ENCODE data around the gene DENND4B. TPM values are rescaled to one million over a fixed set of nuclear protein-coding genes. Genes with fewer than 3 reads are reported as not detected.

DENND4B gene
- 8.5 and 9.0 TPM in 2 replicates for total RNA-seq

GRCh38 chr1:153946622-153947241, at the start of gene DENND4B:
DENND4B (minus strand) TSS chr1:153946718; CDS start chr1:153944374, 2,344 bp downstream.

GRCh38 chr1:153990468-153991150, 44.1 kb upstream of the DENND4B start, which contains the start of gene RPS27:
RPS27 (plus strand) TSS chr1:153990762; CDS start chr1:153990797, 35 bp downstream.

GRCh38 chr1:153985941-153986761, 39.6 kb upstream of the DENND4B start, which contains the start of gene RAB13:
RAB13 (minus strand) TSS chr1:153986339; CDS start chr1:153986236, 103 bp downstream.

GRCh38 chr1:153977250-153978240, 31.0 kb upstream of the DENND4B start, which contains the start of gene JTB:
JTB (minus strand) TSS chr1:153977674; CDS start chr1:153977252, 422 bp downstream.

GRCh38 chr1:153967107-153967999, 20.8 kb upstream of the DENND4B start, which contains the start of gene CREB3L4:
CREB3L4 (plus strand) TSS chr1:153967902; CDS start chr1:153968526, 624 bp downstream.

GRCh38 chr1:153963030-153963849, 16.7 kb upstream of the DENND4B start, which contains the start of gene SLC39A1:
SLC39A1 (minus strand) TSS chr1:153963537; CDS start chr1:153962715, 822 bp downstream.

GRCh38 chr1:153958111-153958960, 11.8 kb upstream of the DENND4B start, which contains the start of gene CRTC2:
CRTC2 (minus strand) TSS chr1:153958612; CDS start chr1:153958497, 115 bp downstream.

GRCh38 chr1:153922972-153923925, 23.3 kb downstream of the DENND4B start, which contains the start of gene GATAD2B:
GATAD2B (minus strand) TSS chr1:153922972; CDS start chr1:153828347, 94,625 bp downstream.

Other genes starting within 250 kb of the DENND4B start
- gene INTS3, start 218.7 kb downstream of the DENND4B start, total RNA-seq, result 15.0 and 18.9 TPM in 2 replicates
- gene SLC27A3, start 171.3 kb downstream of the DENND4B start, total RNA-seq, result 41.2 and 59.6 TPM in 2 replicates
- 4.8 and 5.8 TPM in 2 replicates for gene GATAD2B, start 23.7 kb downstream of the DENND4B start, total RNA-seq
- 3.2 and 3.3 TPM in 2 replicates for gene CRTC2, start 11.9 kb upstream of the DENND4B start, total RNA-seq
- gene SLC39A1, start 16.8 kb upstream of the DENND4B start, total RNA-seq, result 107 and 131 TPM in 2 replicates
- 6.6 and 7.0 TPM in 2 replicates for gene CREB3L4, start 21.2 kb upstream of the DENND4B start, total RNA-seq
- gene JTB, start 31.0 kb upstream of the DENND4B start, total RNA-seq, result 80.6 and 85.5 TPM in 2 replicates
- 71.4 and 84.1 TPM in 2 replicates for gene RAB13, start 39.6 kb upstream of the DENND4B start, total RNA-seq
- gene RPS27, start 44.0 kb upstream of the DENND4B start, total RNA-seq, result 1,857 and 2,280 TPM in 2 replicates
- 0.11 and 0.17 TPM in 2 replicates for gene NUP210L, start 208.4 kb upstream of the DENND4B start, total RNA-seq
- gene TPM3, start 245.4 kb upstream of the DENND4B start, total RNA-seq, result 347 and 394 TPM in 2 replicates